Activated gamma-delta T cell treated with anti-CD3 and anti-CD28 coated beads, Interleukin-2, amount 50 U/mL, for 16 hours (primary cell): ENCODE measurements around the gene MEMO1.
"Not testable (repeated sequence)": the region's sequence is repeated elsewhere in the genome, so short reads cannot be mapped to it uniquely, and the experiment has no call there.

Source experiments
- DNase-seq: peaks from one replicate; pipeline ENCODE4 v3.0.0-alpha.2; 2020; ENCODE audit warnings: low read depth

Gene MEMO1

GRCh38 chr2:32010670-32011484 lies at the start of gene MEMO1:
Gene MEMO1, minus strand, starts transcription at chr2:32011008. Its CDS starts 761 bp downstream, at chr2:32010247.
- DNase-seq = peak; percentile 88

- DNase-seq = no peak
Measured at GRCh38 chr2:32060266-32060665, 49.5 kb upstream of the MEMO1 start.

GRCh38 chr2:32058130-32058529 lies 47.3 kb upstream of the MEMO1 start:
- no peak for DNase-seq

GRCh38 chr2:32054583-32054982 lies 43.8 kb upstream of the MEMO1 start:
- not testable (repeated sequence) for DNase-seq

GRCh38 chr2:32051836-32052439 lies 41.1 kb upstream of the MEMO1 start:
- DNase-seq = no peak

GRCh38 chr2:32043561-32043960 lies 32.8 kb upstream of the MEMO1 start:
- no peak for DNase-seq

- peak; percentile 84 for DNase-seq
Measured at GRCh38 chr2:32039447-32040219, 28.8 kb upstream of the MEMO1 start, which contains the start of gene DPY30. Gene DPY30, minus strand, starts transcription at chr2:32039805. Its CDS starts 349 bp downstream, at chr2:32039456.

GRCh38 chr2:32034198-32034887 lies 23.5 kb upstream of the MEMO1 start:
- DNase-seq = not testable (repeated sequence)

- DNase-seq = not testable (repeated sequence)
Measured at GRCh38 chr2:32018789-32019482, 8.1 kb upstream of the MEMO1 start.

GRCh38 chr2:32012872-32013271 lies 2.1 kb upstream of the MEMO1 start:
- DNase-seq = no peak

GRCh38 chr2:32011485-32011960 lies 715 bp upstream of the MEMO1 start:
- no peak for DNase-seq

GRCh38 chr2:32010280-32010669 lies 533 bp downstream of the MEMO1 start:
- DNase-seq = peak; percentile 49

GRCh38 chr2:32009516-32010256 lies 1.1 kb downstream of the MEMO1 start:
- DNase-seq = peak; percentile 16

GRCh38 chr2:32008805-32009515 lies 1.8 kb downstream of the MEMO1 start:
- no peak for DNase-seq

- DNase-seq = no peak
Measured at GRCh38 chr2:32007121-32007391, 3.8 kb downstream of the MEMO1 start.

GRCh38 chr2:32005371-32005976 lies 5.3 kb downstream of the MEMO1 start:
- DNase-seq = no peak

- no peak for DNase-seq
Measured at GRCh38 chr2:32003791-32004190, 7.0 kb downstream of the MEMO1 start.

GRCh38 chr2:32002406-32002805 lies 8.4 kb downstream of the MEMO1 start:
- DNase-seq = no peak

- no peak for DNase-seq
Measured at GRCh38 chr2:31999438-31999837, 11.4 kb downstream of the MEMO1 start.
